WTC11 (cell line): ENCODE measurements around the gene ZFR2.

Source experiments
- ATF3 ChIP-seq: sonication (generic); formaldehyde crosslinking; conservative IDR thresholded peaks from 2 replicates; pipeline ENCODE4 v1.8.1; 2022; ENCODE audit warnings: mild to moderate bottlenecking, missing genetic modification reagents
- CREB1 ChIP-seq: sonication (generic); formaldehyde crosslinking; IDR thresholded peaks from 2 replicates; pipeline ENCODE4 v1.8.0; 2023; ENCODE audit warnings: mild to moderate bottlenecking, missing genetic modification reagents
- CTCF ChIP-seq: fragments of 200-600 bp; IDR thresholded peaks from 2 replicates; pipeline ENCODE4 v1.8.0; 2022; ENCODE audit warnings: antibody characterized with exemption
- ELF4 ChIP-seq: sonication (generic); formaldehyde crosslinking; IDR thresholded peaks from 2 replicates; pipeline ENCODE4 v1.8.1; 2022; ENCODE audit warnings: low read depth, mild to moderate bottlenecking, moderate library complexity, missing genetic modification reagents
- ESRRA ChIP-seq: sonication (generic); formaldehyde crosslinking; IDR thresholded peaks from 2 replicates; pipeline ENCODE4 v1.8.1; 2022; ENCODE audit warnings: mild to moderate bottlenecking, missing genetic modification reagents, borderline replicate concordance
- FOXJ3 ChIP-seq: sonication (generic); formaldehyde crosslinking; IDR thresholded peaks from 2 replicates; pipeline ENCODE4 v1.9.0; 2021; ENCODE audit warnings: missing genetic modification reagents, mild to moderate bottlenecking, borderline replicate concordance
- MAX ChIP-seq: sonication (generic); formaldehyde crosslinking; IDR thresholded peaks from 2 replicates; pipeline ENCODE4 v1.8.0; 2022; ENCODE audit warnings: mild to moderate bottlenecking, missing genetic modification reagents
- MLX ChIP-seq: sonication (generic); formaldehyde crosslinking; IDR thresholded peaks from 2 replicates; pipeline ENCODE4 v1.8.1; 2023; ENCODE audit warnings: mild to moderate bottlenecking, missing genetic modification reagents, moderate library complexity
- ZBTB43 ChIP-seq: sonication (generic); formaldehyde crosslinking; IDR thresholded peaks from 2 replicates; pipeline ENCODE4 v1.8.1; 2023; ENCODE audit warnings: mild to moderate bottlenecking, missing genetic modification reagents
- ZNF121 ChIP-seq: sonication (generic); formaldehyde crosslinking; IDR thresholded peaks from 2 replicates; pipeline ENCODE4 v1.8.0; 2023; ENCODE audit warnings: missing genetic modification reagents

GRCh38 chr19:3792114-3792513 is 76.7 kb downstream of the ZFR2 start:
- TF ChIP-seq CTCF (no peak), FOXJ3 (CRISPR knock-in tag) (no peak), ELF4 (CRISPR knock-in tag) (no peak), ATF3 (CRISPR knock-in tag) (no peak), CREB1 (CRISPR knock-in tag) (no peak), MLX (no peak), ZNF121 (no peak), ZBTB43 (CRISPR knock-in tag) (no peak), ESRRA (CRISPR knock-in tag) (no peak), MAX (CRISPR knock-in tag) (no peak)
